Uterus (tissue), 4 donors: ENCODE data around the gene RTL1. TPM values are rescaled to one million over a fixed set of nuclear protein-coding genes. Genes with fewer than 3 reads are reported as not detected.

Source experiments
- DNase-seq, 2 donors: peaks; one replicate each; pipeline ENCODE4 v3.0.0-alpha.2; 2019 to 2020
- H3K27ac ChIP-seq, 2 donors: fragments of 200-600 bp; sonication (generic); 1 replicate in 1 of 2; 2 replicates in 1 of 2; pipeline ENCODE4 v1.5.1; 2016 to 2018
- H3K27me3 ChIP-seq, 2 donors: fragments of 200-600 bp; sonication (generic); one replicate each; pipeline ENCODE4 v1.5.1; 2018 to 2019; ENCODE audit warnings: control low read depth in 1 of 2
- H3K36me3 ChIP-seq, 2 donors: fragments of 200-600 bp; sonication (generic); one replicate each; pipeline ENCODE4 v1.5.1; 2019; ENCODE audit warnings: control low read depth in 1 of 2
- H3K4me1 ChIP-seq, 2 donors: fragments of 200-600 bp; sonication (generic); one replicate each; pipeline ENCODE4 v1.5.1; 2018 to 2019; ENCODE audit warnings: control low read depth in 1 of 2
- H3K4me3 ChIP-seq, 2 donors: fragments of 200-600 bp; sonication (generic); 1 replicate in 1 of 2; 2 replicates in 1 of 2; pipeline ENCODE4 v1.5.1; 2018 to 2019; ENCODE audit warnings: mild to moderate bottlenecking in 1 of 2
- H3K9me3 ChIP-seq, 2 donors: fragments of 200-600 bp; sonication (generic); one replicate each; pipeline ENCODE4 v1.5.1; 2019; ENCODE audit warnings: control low read depth in 1 of 2
- CTCF ChIP-seq, 4 experiments: fragments of 200-600 bp in 2 of 4; fragments of 450-650 bp in 2 of 4; sonication (generic) in 2 of 4; IDR thresholded peaks; one replicate each; pipeline ENCODE4 v1.5.1; 2016 to 2019; ENCODE audit warnings: antibody characterized with exemption in 4 of 4, mild to moderate bottlenecking in 2 of 4, moderate library complexity in 1 of 4
- POLR2A ChIP-seq, 2 donors: fragments of 450-650 bp; IDR thresholded peaks; one replicate each; pipeline ENCODE4 v1.6.1; 2016; ENCODE audit warnings: antibody characterized with exemption in 2 of 2, mild to moderate bottlenecking in 1 of 2, moderate library complexity in 1 of 2
- intact Hi-C: fragments of 100-400 bp; cut with DNase I; formaldehyde crosslinking; loops from one replicate; pipeline ENCODE4 v1.15.1; 2023; ENCODE audit warnings: low total_unique reads
- total RNA-seq, 4 donors: library from RNA; depleted of rRNA in 3 of 4; stranded (reverse); fragments of >200 nt in 3 of 4; gene quantifications; one replicate each; pipeline versions ENCODE4 v1.1.0 to v1.2.4, GENCODE V29; 2014 to 2023
- donor health status: DM: yes; HTN: yes; CAD: no.

The RTL1 gene
- total RNA-seq, 4 donors from 2014 or later = 0.21 TPM; not detected in 3

GRCh38 chr14:100868621-100869370 is 34.7 kb downstream of the RTL1 start:
- Histone ChIP-seq H3K4me3 (no peak overlapping the region), H3K27ac (no peak overlapping the region), H3K36me3 (no peaks in the 10 kb centered on the region), H3K9me3 (no peaks in the 10 kb centered on the region), H3K4me1 (no peaks in the 10 kb centered on the region), H3K27me3 (no peaks in the 10 kb centered on the region)
- TF ChIP-seq POLR2A (IDR thresholded peaks at IDR 0.05) (no peak), CTCF (IDR thresholded peaks at IDR 0.05) (no peak)
- DNase-seq = no peak
- intact Hi-C loops = no loop called here

GRCh38 chr14:100867631-100868315 is 35.7 kb downstream of the RTL1 start:
- intact Hi-C loops = no loop called here
- Histone ChIP-seq H3K4me3 (no peak overlapping the region), H3K9me3 (no peaks in the 10 kb centered on the region), H3K4me1 (no peaks in the 10 kb centered on the region), H3K27ac (no peak overlapping the region), H3K36me3 (no peaks in the 10 kb centered on the region), H3K27me3 (no peaks in the 10 kb centered on the region)
- no peak for DNase-seq
- TF ChIP-seq CTCF (IDR thresholded peaks at IDR 0.05) = no peak
- no peak for TF ChIP-seq POLR2A (IDR thresholded peaks at IDR 0.05)

- intact Hi-C loops = no loop called here
- H3K36me3 ChIP-seq = no peaks in the 10 kb centered on the region
- H3K4me3 ChIP-seq = no peak overlapping the region
- H3K9me3 ChIP-seq = no peaks in the 10 kb centered on the region
- H3K4me1 ChIP-seq = no peaks in the 10 kb centered on the region
- TF ChIP-seq CTCF (IDR thresholded peaks at IDR 0.05) = no peak
- no peak for TF ChIP-seq POLR2A (IDR thresholded peaks at IDR 0.05)
- no peak overlapping the region for H3K27ac ChIP-seq
- no peaks in the 10 kb centered on the region for H3K27me3 ChIP-seq
- no peak for DNase-seq
Observed at GRCh38 chr14:100866666-100867630, 36.6 kb downstream of the RTL1 start.

- H3K27ac ChIP-seq = no peak overlapping the region
- TF ChIP-seq POLR2A (IDR thresholded peaks at IDR 0.05) (no peak), CTCF (IDR thresholded peaks at IDR 0.05) (no peak)
- H3K27me3 ChIP-seq = no peaks in the 10 kb centered on the region
- no peaks in the 10 kb centered on the region for H3K4me1 ChIP-seq
- no peak overlapping the region for H3K4me3 ChIP-seq
- no peak for DNase-seq
- intact Hi-C loops = no loop called here
- H3K9me3 ChIP-seq = no peaks in the 10 kb centered on the region
- no peaks in the 10 kb centered on the region for H3K36me3 ChIP-seq
Observed at GRCh38 chr14:100865682-100866591, 37.6 kb downstream of the RTL1 start.
